HG03354 (cell line): ENCODE measurements around the gene DTNBP1.

Source experiments
- ATAC-seq: cut with Tn5 transposase; IDR thresholded peaks from one replicate; pipeline ENCODE4 v1.9.1; 2021; ENCODE audit warnings: mild to moderate bottlenecking; ENCODE audit not compliant: unreplicated experiment, poor library complexity, severe bottlenecking

Gene DTNBP1

GRCh38 chr6:15628499-15629131 is 34.2 kb downstream of the DTNBP1 start:
- no peak for ATAC-seq

DNA sequence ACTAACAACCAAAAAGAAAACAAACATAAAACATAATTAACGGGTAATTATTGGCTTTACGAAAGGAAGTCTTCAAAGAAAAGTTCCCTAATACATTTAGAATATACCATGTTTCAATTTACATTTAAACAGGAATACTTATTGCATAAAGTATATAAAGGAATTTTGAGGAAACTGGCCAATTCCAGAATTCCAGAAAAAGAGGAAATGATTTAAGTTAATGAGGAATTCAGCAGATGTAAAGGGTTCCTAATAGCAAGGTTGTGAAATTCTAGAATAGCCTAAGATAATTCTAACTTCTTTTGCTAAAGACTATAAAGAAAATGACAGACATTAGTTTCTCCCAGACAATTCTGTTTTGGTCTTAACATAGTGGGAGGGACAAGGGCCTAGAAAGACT is 35.0 kb downstream of the DTNBP1 start:
- no peak for ATAC-seq

GRCh38 chr6:15626878-15627674 is 35.8 kb downstream of the DTNBP1 start:
- ATAC-seq, result no peak

DNA sequence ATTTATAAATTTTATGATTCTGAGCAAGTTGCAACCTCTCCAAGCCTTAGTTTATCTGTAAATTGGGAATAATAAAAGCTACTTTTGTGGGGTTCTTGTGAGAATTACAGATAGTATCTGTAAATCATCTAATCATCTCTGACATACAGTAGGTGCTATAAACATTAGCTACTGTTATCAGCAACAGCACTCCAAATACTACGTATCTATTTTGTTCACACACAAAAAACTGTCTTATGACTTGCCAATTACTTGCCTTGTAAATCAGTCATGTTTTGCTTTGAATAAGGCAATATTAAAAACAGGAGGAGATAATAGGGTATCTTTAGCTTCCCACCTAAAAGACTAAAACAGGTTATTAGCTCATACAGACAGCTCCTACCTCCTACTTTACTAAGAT is 36.7 kb downstream of the DTNBP1 start:
- no peak for ATAC-seq

- no peak for ATAC-seq
These were observed 39.3 kb downstream of the DTNBP1 start for GRCh38 chr6:15623276-15624116.

- ATAC-seq, result no peak
These were observed 40.6 kb downstream of the DTNBP1 start for GRCh38 chr6:15622045-15622740.

GRCh38 chr6:15621203-15622044 is 41.4 kb downstream of the DTNBP1 start:
- peak; percentile 96 for ATAC-seq

GRCh38 chr6:15620611-15621010 is 42.2 kb downstream of the DTNBP1 start:
- ATAC-seq, result no peak

- ATAC-seq, result no peak
These were observed 43.5 kb downstream of the DTNBP1 start for GRCh38 chr6:15619330-15619729.

- no peak for ATAC-seq
These were observed 44.1 kb downstream of the DTNBP1 start for GRCh38 chr6:15618685-15619084.

DNA sequence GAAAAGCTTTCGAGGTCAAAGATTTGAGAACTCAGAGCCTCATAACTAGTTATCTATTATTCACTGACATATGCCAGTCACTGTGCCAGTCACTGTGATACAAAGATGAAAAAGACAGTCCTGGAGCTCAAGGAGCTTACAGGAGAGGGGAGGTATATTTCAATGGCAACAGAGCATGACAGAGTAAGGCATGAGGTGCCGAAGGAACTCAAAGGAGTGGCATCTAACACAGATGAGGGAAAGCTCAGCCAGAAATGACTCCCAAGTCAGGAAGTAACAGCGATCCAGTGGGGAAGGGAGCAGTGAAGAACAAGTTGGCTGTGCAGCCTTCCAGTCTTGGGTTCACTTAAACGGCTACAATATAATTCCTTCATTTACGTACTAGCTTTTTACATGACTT is 46.6 kb downstream of the DTNBP1 start:
- ATAC-seq, result no peak

- ATAC-seq, result peak; percentile 48
These were observed 47.0 kb downstream of the DTNBP1 start for GRCh38 chr6:15615802-15616201.

GRCh38 chr6:15614277-15614676 is 48.6 kb downstream of the DTNBP1 start:
- no peak for ATAC-seq

GRCh38 chr6:15608396-15608795 is 54.4 kb downstream of the DTNBP1 start:
- no peak for ATAC-seq

GRCh38 chr6:15607603-15608002 is 55.2 kb downstream of the DTNBP1 start:
- no peak for ATAC-seq

DNA sequence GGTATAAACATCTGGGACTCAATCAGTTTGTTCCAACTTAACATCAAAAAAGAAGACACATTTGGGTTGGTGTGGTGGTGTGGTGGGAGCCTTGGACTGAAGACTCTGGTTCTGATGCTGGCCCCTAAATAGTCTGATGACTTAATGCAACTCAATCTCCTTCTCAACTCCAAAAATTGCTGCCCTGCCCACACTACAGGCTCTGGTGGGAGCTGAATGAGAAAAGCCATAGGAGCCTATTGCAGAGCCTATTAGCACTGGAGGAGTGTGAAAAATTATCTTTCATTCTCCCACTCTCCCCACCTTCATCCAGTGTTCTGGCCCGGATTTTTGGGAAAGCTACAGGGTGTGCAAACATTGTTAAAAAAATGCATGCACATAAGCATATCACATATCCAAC is 56.5 kb downstream of the DTNBP1 start:
- no peak for ATAC-seq

DNA sequence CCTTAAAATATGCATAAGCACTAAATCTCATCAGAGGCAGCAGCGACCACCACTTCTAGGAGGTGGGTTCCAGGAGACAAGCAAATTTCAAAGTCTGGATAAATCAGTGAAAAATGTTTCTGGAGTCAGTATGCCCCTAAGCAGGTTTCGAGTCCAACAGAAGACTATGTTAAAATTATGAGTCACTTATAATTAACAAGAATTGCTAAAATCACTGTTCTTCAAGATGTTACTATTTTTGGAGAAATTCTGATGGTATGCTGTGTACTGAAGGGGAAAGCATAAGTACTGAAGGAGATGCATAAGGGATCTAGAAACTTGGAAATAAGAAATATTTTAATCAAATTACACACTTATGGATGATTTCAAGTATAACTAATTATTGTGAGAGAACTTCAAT is 58.0 kb downstream of the DTNBP1 start:
- no peak for ATAC-seq

DNA sequence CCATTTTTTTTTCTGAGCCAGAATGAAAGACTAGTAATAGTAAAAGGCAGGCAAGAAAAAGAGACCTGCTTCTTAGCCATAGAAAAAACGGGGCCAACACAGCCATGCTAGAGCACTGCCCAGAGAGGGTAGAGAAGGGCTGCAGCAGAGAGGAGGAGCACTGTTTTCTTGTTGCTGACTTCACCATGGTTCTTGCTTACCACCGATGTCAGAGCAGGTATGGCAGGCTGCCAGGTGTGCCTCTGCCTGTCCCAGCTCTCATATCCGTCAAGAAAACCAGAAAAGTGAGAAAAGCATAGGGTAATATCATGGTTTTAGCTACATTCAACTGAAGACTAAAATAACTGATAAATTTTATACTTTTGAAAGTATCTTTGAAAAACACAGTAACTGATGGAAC is 60.7 kb downstream of the DTNBP1 start:
- ATAC-seq, result no peak

DNA sequence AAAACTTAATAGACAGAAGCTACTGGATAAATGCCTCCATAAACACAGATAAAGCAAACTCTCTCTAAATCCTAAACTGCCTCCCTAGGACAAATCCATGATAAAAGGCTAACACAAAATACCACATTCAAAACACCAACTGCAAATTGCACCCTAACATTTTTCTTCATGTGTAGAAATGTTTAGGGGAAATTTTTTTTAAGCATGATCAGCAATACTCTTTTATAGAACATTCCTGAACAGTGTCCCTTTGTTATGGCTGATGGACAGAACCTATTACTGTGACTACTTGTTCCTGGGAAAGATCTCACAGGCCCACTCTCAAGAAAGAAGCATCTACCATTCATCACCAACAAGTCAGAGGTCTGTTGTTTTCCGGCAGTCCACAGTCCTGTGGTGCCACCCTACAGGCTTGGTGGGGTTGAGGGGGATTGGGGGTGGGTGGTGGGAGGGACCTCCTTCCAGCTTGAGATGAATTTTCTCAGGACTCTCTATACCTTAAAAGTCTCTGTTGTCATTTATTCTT is 64.5 kb downstream of the DTNBP1 start:
- no peak for ATAC-seq
